GM10266 (cell line): ENCODE data around the gene INPP5A.

ENCODE experiments used
- DNase-seq: peaks from one replicate; pipeline ENCODE4 v3.0.0; 2012; ENCODE audit errors: extremely low spot score
- TF ChIP-seq, protein P1 (sequence below): IDR thresholded peaks from 2 replicates; pipeline ENCODE4 v1.5.1; 2012; ENCODE audit warnings: mild to moderate bottlenecking, low read depth; ENCODE audit not compliant: control insufficient read depth, insufficient read depth; ENCODE audit errors: missing control alignments

INPP5A gene

DNA sequence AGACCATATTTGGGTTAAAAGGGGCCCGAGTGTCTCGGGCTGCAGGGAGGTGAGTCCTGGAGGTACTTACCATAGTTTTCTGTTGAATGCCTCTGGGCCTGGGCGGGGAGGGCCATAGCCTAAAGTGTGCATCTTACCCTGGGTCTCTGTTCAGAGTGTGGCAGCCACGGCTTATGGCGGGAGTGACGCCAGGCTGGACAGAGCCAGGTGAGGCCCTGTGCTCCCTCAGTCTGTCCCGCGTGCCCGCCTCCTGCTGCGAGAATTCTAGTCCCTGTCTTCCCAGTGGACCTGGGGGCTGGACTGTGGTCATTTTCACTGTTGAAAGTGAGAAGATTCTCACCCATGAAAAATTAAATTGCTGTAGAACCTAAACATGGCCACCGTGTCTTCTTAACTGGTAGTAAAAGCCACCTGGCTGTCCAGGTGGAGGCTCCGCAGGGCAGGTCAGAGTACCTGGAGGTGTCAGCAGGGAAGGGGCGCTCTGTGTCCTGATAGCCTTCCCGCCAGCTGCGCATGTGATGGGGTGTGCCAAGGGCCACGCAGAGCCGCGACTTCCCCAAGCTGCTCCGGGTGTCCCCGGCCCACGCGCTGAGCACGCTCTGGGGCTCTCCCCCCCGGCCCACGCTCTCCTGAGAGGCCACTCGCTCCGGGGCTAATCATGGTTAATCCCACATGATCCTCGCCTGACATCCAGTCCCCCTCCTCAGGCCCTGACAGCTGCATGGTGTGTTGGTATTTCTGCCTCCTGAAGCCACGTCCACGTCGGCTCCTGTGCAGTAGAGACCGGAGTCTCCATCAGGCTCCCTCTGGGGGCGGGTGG, 20.3 kb downstream of the INPP5A start:
- TF ChIP-seq, protein P1, sequence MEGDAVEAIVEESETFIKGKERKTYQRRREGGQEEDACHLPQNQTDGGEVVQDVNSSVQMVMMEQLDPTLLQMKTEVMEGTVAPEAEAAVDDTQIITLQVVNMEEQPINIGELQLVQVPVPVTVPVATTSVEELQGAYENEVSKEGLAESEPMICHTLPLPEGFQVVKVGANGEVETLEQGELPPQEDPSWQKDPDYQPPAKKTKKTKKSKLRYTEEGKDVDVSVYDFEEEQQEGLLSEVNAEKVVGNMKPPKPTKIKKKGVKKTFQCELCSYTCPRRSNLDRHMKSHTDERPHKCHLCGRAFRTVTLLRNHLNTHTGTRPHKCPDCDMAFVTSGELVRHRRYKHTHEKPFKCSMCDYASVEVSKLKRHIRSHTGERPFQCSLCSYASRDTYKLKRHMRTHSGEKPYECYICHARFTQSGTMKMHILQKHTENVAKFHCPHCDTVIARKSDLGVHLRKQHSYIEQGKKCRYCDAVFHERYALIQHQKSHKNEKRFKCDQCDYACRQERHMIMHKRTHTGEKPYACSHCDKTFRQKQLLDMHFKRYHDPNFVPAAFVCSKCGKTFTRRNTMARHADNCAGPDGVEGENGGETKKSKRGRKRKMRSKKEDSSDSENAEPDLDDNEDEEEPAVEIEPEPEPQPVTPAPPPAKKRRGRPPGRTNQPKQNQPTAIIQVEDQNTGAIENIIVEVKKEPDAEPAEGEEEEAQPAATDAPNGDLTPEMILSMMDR = no peak
- no peak for DNase-seq

DNA sequence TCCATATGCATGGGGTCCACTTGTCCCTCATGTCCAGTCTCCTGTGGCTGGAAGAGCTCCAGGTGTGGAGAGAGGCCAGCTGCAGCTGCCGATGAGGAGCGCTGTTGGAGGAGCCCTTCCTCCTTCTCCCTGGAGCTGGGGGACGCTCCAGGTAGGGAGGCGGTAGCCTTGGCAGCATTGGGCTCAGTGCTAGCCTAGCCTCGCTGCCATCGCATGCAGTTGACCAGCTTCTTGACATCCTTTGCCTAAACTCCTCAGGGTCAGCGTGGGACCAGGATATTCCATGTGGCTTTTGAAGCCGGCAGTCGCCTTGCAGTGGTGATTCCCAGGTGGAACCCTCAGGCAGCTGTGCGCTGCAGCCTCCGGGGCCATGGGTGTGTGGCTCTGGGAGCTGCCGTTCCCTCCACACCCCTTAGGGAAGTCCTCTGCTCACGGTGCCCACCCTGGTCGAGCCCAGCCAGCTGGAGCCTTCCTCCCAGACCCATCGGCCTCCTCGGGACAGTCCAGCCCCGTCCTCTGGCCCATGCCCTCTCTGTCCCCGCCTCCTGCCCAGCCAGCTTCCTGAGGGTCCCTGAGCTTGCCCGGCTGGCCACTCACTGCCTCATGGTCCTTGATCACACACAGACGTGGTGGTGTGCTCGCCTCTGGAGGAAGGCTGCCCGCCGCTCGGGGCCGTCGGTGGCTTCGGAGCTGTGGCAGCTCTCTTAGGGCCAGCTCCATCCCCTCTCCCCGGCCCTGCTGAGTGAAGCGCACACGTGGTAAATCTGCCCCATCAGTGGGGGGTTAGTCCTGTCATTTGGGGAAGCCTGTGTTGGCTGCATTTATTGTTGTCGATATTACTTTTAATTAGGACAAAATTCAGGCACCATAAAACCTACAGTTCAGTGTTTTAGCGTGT, 21.2 kb downstream of the INPP5A start:
- TF ChIP-seq, protein P1 = no peak
- DNase-seq = no peak

- DNase-seq = no peak
- TF ChIP-seq, protein P1 = no peak
These were observed 22.0 kb downstream of the INPP5A start for GRCh38 chr10:132559538-132559937.

DNA sequence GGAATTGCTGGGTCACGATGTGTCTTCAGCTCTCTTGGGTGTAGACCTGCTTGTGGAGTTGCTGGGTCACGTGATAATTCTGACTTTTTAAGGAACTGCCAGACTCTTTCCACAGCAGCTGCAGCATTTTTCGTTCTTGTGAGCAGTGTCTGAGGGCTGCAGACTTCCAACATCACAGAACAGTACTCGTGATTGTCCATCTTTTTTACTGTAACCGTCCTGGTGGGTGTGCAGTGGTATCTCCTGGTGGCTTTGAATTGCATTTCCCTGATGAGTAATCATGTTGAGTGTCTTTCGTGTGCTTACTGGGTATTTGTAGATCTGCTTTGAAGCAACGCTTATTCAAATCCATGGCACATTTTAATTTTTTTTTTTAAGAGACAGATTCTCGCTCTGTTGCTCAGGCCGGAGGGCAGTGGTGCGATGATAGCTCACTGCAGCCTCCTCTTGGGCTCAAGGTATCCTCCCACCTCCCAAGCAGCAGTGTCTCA, 22.7 kb downstream of the INPP5A start:
- TF ChIP-seq, protein P1 = no peak
- no peak for DNase-seq

- TF ChIP-seq, protein P1 = no peak
- no peak for DNase-seq
These were observed 24.8 kb downstream of the INPP5A start for GRCh38 chr10:132562177-132562915.

GRCh38 chr10:132562916-132563456, 25.4 kb downstream of the INPP5A start:
- TF ChIP-seq, protein P1 = no peak
- DNase-seq = no peak
